Loucy (cell line): Measurements from ENCODE around the gene KRTAP11-1.
A peak's percentile ranks its signal among the peaks of the same experiment; 100 is the strongest.

Experiments used
- H2AFZ ChIP-seq: fragments of 200-600 bp; sonication (generic); 2 replicates; pipeline ENCODE4 v1.6.0; 2016; ENCODE audit warnings: antibody characterized with exemption, mild to moderate bottlenecking, low read length, moderate library complexity
- H3F3A ChIP-seq: fragments of 200-600 bp; 2 replicates; pipeline ENCODE4 v1.6.0; 2016; ENCODE audit warnings: antibody characterized with exemption, low read depth, mild to moderate bottlenecking
- H3K27me3 ChIP-seq: fragments of 200-600 bp; sonication (generic); 2 replicates; pipeline ENCODE4 v1.6.1; 2014; ENCODE audit warnings: low read length, mild to moderate bottlenecking; ENCODE audit not compliant: insufficient read depth, poor library complexity, severe bottlenecking
- H3K36me3 ChIP-seq: fragments of 200-600 bp; sonication (generic); 2 replicates; pipeline ENCODE4 v1.6.1; 2016; ENCODE audit warnings: low read length; ENCODE audit not compliant: insufficient read depth
- H3K4me1 ChIP-seq: fragments of 200-600 bp; sonication (generic); 2 replicates; pipeline ENCODE4 v1.5.1; 2014; ENCODE audit warnings: low read length, mild to moderate bottlenecking; ENCODE audit not compliant: insufficient read depth, poor library complexity, severe bottlenecking
- H3K4me2 ChIP-seq: fragments of 200-600 bp; sonication (generic); 2 replicates; pipeline ENCODE4 v1.6.0; 2014; ENCODE audit warnings: antibody characterized with exemption, low read length, low read depth, mild to moderate bottlenecking; ENCODE audit not compliant: poor library complexity, severe bottlenecking
- H3K4me3 ChIP-seq: fragments of 200-600 bp; sonication (generic); 2 replicates; pipeline ENCODE4 v1.5.1; 2014; ENCODE audit warnings: low read length, mild to moderate bottlenecking, mixed read lengths; ENCODE audit not compliant: poor library complexity, severe bottlenecking
- H3K79me2 ChIP-seq: fragments of 200-600 bp; sonication (generic); 2 replicates; pipeline ENCODE4 v1.6.1; 2014; ENCODE audit warnings: low read length; ENCODE audit not compliant: insufficient read depth
- H3K9ac ChIP-seq: fragments of 200-600 bp; sonication (generic); 2 replicates; pipeline ENCODE4 v1.6.0; 2014; ENCODE audit warnings: mild to moderate bottlenecking, low read depth, low read length, moderate library complexity; ENCODE audit not compliant: poor library complexity, severe bottlenecking
- H3K9me2 ChIP-seq: fragments of 200-600 bp; sonication (generic); replicated peaks from 2 replicates; pipeline ENCODE4 v1.6.1; 2016; ENCODE audit warnings: low read depth, low read length, mixed read lengths
- H3K9me3 ChIP-seq: fragments of 200-600 bp; sonication (generic); 2 replicates; pipeline ENCODE4 v1.6.1; 2014; ENCODE audit warnings: mild to moderate bottlenecking, antibody characterized with exemption, low read length, low read depth; ENCODE audit not compliant: insufficient read depth
- H4K20me1 ChIP-seq: fragments of 200-600 bp; sonication (generic); 2 replicates; pipeline ENCODE4 v1.6.0; 2014; ENCODE audit warnings: antibody characterized with exemption, low read length, mild to moderate bottlenecking; ENCODE audit not compliant: insufficient read depth, poor library complexity, severe bottlenecking
- CTCF ChIP-seq: fragments of 200-600 bp; sonication (generic); conservative IDR thresholded peaks from 2 replicates; pipeline ENCODE4 v1.5.1; 2014; ENCODE audit warnings: mild to moderate bottlenecking, antibody characterized with exemption, low read length
- EZH2phosphoT487 ChIP-seq: fragments of 200-600 bp; IDR thresholded peaks from 2 replicates; pipeline ENCODE4 v1.6.1; 2018; ENCODE audit warnings: antibody characterized with exemption, mild to moderate bottlenecking, moderate library complexity, borderline replicate concordance

Gene KRTAP11-1

DNA sequence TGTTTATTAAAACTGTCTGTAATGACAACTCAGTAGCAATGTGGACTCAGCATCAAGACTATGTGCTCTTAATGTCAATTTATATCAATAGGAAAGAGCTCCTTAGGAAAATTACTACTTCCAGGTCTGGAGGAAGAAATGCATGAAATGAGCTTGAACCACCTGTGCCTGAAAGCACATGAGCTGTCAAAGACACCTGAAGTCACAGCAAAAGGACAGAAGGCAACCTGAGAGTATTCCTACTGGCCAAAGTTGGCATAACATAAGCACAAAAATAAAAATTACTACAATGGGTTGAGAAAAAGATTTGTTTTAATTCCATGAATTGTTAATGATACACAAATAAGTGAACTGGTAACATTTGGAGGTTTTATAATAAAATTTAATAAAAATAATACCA, 38.4 kb downstream of the KRTAP11-1 start:
- no peak overlapping the region for H2AFZ ChIP-seq
- no peaks in the 10 kb centered on the region for H3K9me2 ChIP-seq
- no peaks in the 10 kb centered on the region for H3F3A ChIP-seq
- no peaks in the 10 kb centered on the region for H3K4me1 ChIP-seq
- TF ChIP-seq EZH2phosphoT487 (no peak), CTCF (no peak)
- no peak overlapping the region for H3K9ac ChIP-seq
- no peaks in the 10 kb centered on the region for H3K9me3 ChIP-seq
- no peaks in the 10 kb centered on the region for H3K36me3 ChIP-seq
- H3K79me2 ChIP-seq: no peaks in the 10 kb centered on the region
- no peaks in the 10 kb centered on the region for H3K27me3 ChIP-seq
- no peaks in the 10 kb centered on the region for H4K20me1 ChIP-seq
- H3K4me3 ChIP-seq: no peak overlapping the region
- no peak overlapping the region for H3K4me2 ChIP-seq

DNA sequence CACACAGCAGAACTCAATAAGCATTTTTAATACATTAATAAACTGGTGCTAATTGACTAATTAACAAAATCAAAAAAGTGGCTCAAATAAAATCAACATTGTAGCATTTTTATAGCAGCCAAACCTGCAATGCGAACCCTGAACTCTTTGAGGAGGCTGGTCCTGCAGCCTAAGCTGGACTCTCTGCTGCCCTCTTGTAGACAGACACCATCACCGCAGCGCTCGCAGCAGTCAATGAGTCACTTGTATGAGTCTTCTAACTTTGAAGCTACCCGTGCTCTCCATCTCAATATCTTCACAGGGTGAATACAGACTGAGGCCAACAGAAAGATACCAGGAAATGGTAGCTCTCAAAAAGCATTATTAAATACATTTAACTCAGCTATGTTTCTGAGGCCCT, 42.1 kb downstream of the KRTAP11-1 start:
- H3K9me2 ChIP-seq: no peaks in the 10 kb centered on the region
- H3K79me2 ChIP-seq: no peaks in the 10 kb centered on the region
- H3K4me2 ChIP-seq: no peak overlapping the region
- TF ChIP-seq EZH2phosphoT487 (no peak), CTCF (peak; percentile 46)
- 0 out of 2 replicates have a peak, but pooled peaks cover 7% of the 10 kb centered on the region for H3K9me3 ChIP-seq
- no peaks in the 10 kb centered on the region for H3K27me3 ChIP-seq
- no peak overlapping the region for H3K4me3 ChIP-seq
- H3K36me3 ChIP-seq: no peaks in the 10 kb centered on the region
- no peaks in the 10 kb centered on the region for H4K20me1 ChIP-seq
- H2AFZ ChIP-seq: no peak overlapping the region
- H3F3A ChIP-seq: no peaks in the 10 kb centered on the region
- H3K9ac ChIP-seq: no peak overlapping the region
- H3K4me1 ChIP-seq: no peaks in the 10 kb centered on the region

GRCh38 chr21:30838536-30838935, 42.8 kb downstream of the KRTAP11-1 start:
- Histone ChIP-seq H2AFZ (no peak overlapping the region), H3K9ac (no peak overlapping the region), H3K4me3 (no peak overlapping the region), H3K4me2 (no peak overlapping the region), H3K4me1 (no peaks in the 10 kb centered on the region), H3K27me3 (no peaks in the 10 kb centered on the region), H3K36me3 (no peaks in the 10 kb centered on the region), H3K9me3 (0 out of 2 replicates have a peak, but pooled peaks cover 7% of the 10 kb centered on the region), H3K79me2 (no peaks in the 10 kb centered on the region), H4K20me1 (no peaks in the 10 kb centered on the region), H3F3A (no peaks in the 10 kb centered on the region), H3K9me2 (no peaks in the 10 kb centered on the region)
- no peak for TF ChIP-seq EZH2phosphoT487
- TF ChIP-seq CTCF: no peak
